ENCODE results near the gene MAS1L.

Gene MAS1L

DNA sequence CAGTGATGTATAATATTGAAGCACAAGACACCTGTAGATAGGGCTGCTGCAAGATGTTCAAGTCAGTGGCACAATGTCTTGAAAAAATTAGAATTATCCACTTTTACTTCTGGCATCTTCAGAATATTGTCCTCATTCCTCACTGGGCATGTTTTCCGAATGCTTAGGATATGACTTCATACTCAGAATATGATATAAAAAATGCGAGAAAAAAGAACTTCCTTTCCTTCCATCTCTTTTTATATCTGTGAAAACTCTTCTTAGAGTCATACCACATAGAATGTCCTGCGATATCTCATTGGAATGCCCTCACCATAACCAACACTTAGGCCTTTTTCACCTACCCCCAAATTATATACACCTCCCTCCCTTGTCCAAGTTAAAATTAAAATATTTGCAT lies 4.6 kb downstream of the MAS1L start:
- TF ChIP-seq CTCF (IDR thresholded peaks at IDR 0.05; ENCODE audit: control extremely low read depth, extremely low read depth, low read depth, missing control alignments), result no peak
- POLR2A ChIA-PET, result no interaction called here
- CTCF ChIA-PET, result no interaction called here
- no peak for DNase-seq (ENCODE audit: extremely low spot score)

GRCh38 chr6:29479560-29479959 lies 8.2 kb downstream of the MAS1L start:
- ChIA-PET CTCF (no interaction called here), POLR2A (no interaction called here)
- no peak for TF ChIP-seq CTCF (IDR thresholded peaks at IDR 0.05; ENCODE audit: control extremely low read depth, extremely low read depth, low read depth, missing control alignments)
- no peak for DNase-seq (ENCODE audit: extremely low spot score)

- CTCF ChIA-PET, result interaction anchor here (2.6 kb wide), 1 partner anchor 12 kb away, joined by 6 read pairs; no protein-coding TSS in a partner anchor
- POLR2A ChIA-PET, result no interaction called here
- no peak for TF ChIP-seq CTCF (IDR thresholded peaks at IDR 0.05; ENCODE audit: control extremely low read depth, extremely low read depth, low read depth, missing control alignments)
- no peak for DNase-seq (ENCODE audit: extremely low spot score)
These were observed 9.0 kb downstream of the MAS1L start for GRCh38 chr6:29478740-29479139.

- no peak for DNase-seq (ENCODE audit: extremely low spot score)
- CTCF ChIA-PET, result interaction anchor here (1.1 to 2.6 kb wide), 3 partner anchors 11 to 13 kb away, joined by 3 to 6 read pairs (median 5); no protein-coding TSS in a partner anchor
- TF ChIP-seq CTCF (IDR thresholded peaks at IDR 0.05; ENCODE audit: control extremely low read depth, extremely low read depth, low read depth, missing control alignments), result no peak
- POLR2A ChIA-PET, result no interaction called here
These were observed 9.8 kb downstream of the MAS1L start for GRCh38 chr6:29477923-29478450.

DNA sequence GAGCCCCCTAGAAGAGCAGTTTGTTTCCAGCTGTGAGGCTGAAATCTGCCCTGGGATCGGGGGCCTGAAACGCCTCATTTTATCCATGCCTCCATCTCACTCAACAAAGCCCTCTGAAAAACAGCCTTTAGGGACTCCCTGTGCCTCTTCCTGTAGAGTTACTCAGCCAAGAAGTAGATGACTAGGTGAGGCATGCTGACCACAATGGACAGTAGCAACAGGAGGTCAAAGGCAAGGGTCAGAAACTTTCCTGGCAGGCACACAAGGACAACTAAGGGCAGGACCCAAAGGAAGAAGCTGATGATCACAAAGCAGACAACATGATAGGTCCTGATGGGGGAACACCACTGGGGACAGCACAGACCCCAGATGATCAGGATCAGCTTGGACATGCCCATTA lies 12.8 kb downstream of the MAS1L start:
- ChIA-PET CTCF (no interaction called here), POLR2A (no interaction called here)
- no peak for DNase-seq (ENCODE audit: extremely low spot score)
- no peak for TF ChIP-seq CTCF (IDR thresholded peaks at IDR 0.05; ENCODE audit: control extremely low read depth, extremely low read depth, low read depth, missing control alignments)

GRCh38 chr6:29466241-29466640 lies 21.5 kb downstream of the MAS1L start:
- ChIA-PET CTCF (interaction anchor here (1.7 kb wide), 1 partner anchor 11 kb away, joined by 5 read pairs; no protein-coding TSS in a partner anchor), POLR2A (no interaction called here)
- no peak for DNase-seq (ENCODE audit: extremely low spot score)
- TF ChIP-seq CTCF (IDR thresholded peaks at IDR 0.05; ENCODE audit: control extremely low read depth, extremely low read depth, low read depth, missing control alignments), result no peak

GRCh38 chr6:29465801-29466200 lies 22.0 kb downstream of the MAS1L start:
- POLR2A ChIA-PET, result no interaction called here
- no peak for TF ChIP-seq CTCF (IDR thresholded peaks at IDR 0.05; ENCODE audit: control extremely low read depth, extremely low read depth, low read depth, missing control alignments)
- CTCF ChIA-PET, result no interaction called here
- DNase-seq (ENCODE audit: extremely low spot score), result no peak
